ENCODE data around the gene ABHD15.

ABHD15 gene

GRCh38 chr17:29566473-29567303, at the start of gene ABHD15:
ABHD15 (minus strand) TSS chr17:29567037; CDS start chr17:29566966, 71 bp downstream.
- peak within 1 kb of the TSS; percentile 27 to 92 (median 80) for H3K27ac ChIP-seq
- H3K4me3 ChIP-seq = peak within 1 kb of the TSS; percentile 41 to 77 (median 66)

GRCh38 chr17:29615492-29616299, 48.9 kb upstream of the ABHD15 start:
- peak overlapping the region; percentile 4 to 44 (median 24) for H3K4me3 ChIP-seq
- H3K27ac ChIP-seq = peak overlapping the region in 9 of 21 experiments; percentile 3 to 79 (median 53)

GRCh38 chr17:29615048-29615385, 48.2 kb upstream of the ABHD15 start:
- Histone ChIP-seq H3K27ac (peak overlapping the region in 9 of 21 experiments; percentile 3 to 79 (median 53)), H3K4me3 (peak overlapping the region; percentile 4 to 44 (median 24))

GRCh38 chr17:29614349-29615047, 47.7 kb upstream of the ABHD15 start:
- Histone ChIP-seq H3K4me3 (peak overlapping the region in 1 of 7 experiments; percentile 35), H3K27ac (peak overlapping the region in 2 of 21 experiments; percentile 3 to 79)

GRCh38 chr17:29613856-29614255, 47.0 kb upstream of the ABHD15 start:
- peak overlapping the region in 2 of 21 experiments; percentile 24 to 63 for H3K27ac ChIP-seq
- peak overlapping the region in 6 of 7 experiments; percentile 16 to 32 (median 22) for H3K4me3 ChIP-seq

GRCh38 chr17:29613352-29613837, 46.6 kb upstream of the ABHD15 start:
- Histone ChIP-seq H3K27ac (peak overlapping the region in 5 of 21 experiments; percentile 15 to 63 (median 22)), H3K4me3 (peak overlapping the region in 6 of 7 experiments; percentile 16 to 32 (median 22))

- peak overlapping the region in 3 of 21 experiments; percentile 15 to 22 (median 17) for H3K27ac ChIP-seq
- peak overlapping the region in 6 of 7 experiments; percentile 16 to 32 (median 22) for H3K4me3 ChIP-seq
Measured at GRCh38 chr17:29612404-29613280, 45.8 kb upstream of the ABHD15 start.

- Histone ChIP-seq H3K4me3 (no peak overlapping the region), H3K27ac (no peak overlapping the region)
Measured at GRCh38 chr17:29612094-29612403, 45.2 kb upstream of the ABHD15 start.

GRCh38 chr17:29611351-29612093, 44.7 kb upstream of the ABHD15 start:
- Histone ChIP-seq H3K27ac (no peak overlapping the region), H3K4me3 (no peak overlapping the region)

- H3K27ac ChIP-seq = no peak overlapping the region
- no peak overlapping the region for H3K4me3 ChIP-seq
Measured at GRCh38 chr17:29610395-29610794, 43.6 kb upstream of the ABHD15 start.

GRCh38 chr17:29608986-29609385, 42.1 kb upstream of the ABHD15 start:
- Histone ChIP-seq H3K27ac (no peak overlapping the region), H3K4me3 (no peak overlapping the region)

GRCh38 chr17:29607557-29608195, 40.8 kb upstream of the ABHD15 start:
- Histone ChIP-seq H3K27ac (no peak overlapping the region), H3K4me3 (no peak overlapping the region)

- H3K27ac ChIP-seq = no peak overlapping the region
- H3K4me3 ChIP-seq = no peak overlapping the region
Measured at GRCh38 chr17:29603109-29603674, 36.4 kb upstream of the ABHD15 start.

GRCh38 chr17:29597361-29598172, 30.7 kb upstream of the ABHD15 start:
- H3K4me3 ChIP-seq = no peak overlapping the region
- no peak overlapping the region for H3K27ac ChIP-seq

- Histone ChIP-seq H3K27ac (peak overlapping the region in 2 of 21 experiments; percentile 25 to 30), H3K4me3 (no peak overlapping the region)
Measured at GRCh38 chr17:29596811-29597210, 30.0 kb upstream of the ABHD15 start.

GRCh38 chr17:29595943-29596774, 29.3 kb upstream of the ABHD15 start:
- H3K4me3 ChIP-seq = no peak overlapping the region
- H3K27ac ChIP-seq = peak overlapping the region in 3 of 21 experiments; percentile 1 to 42 (median 37)

All from skin epidermis (tissue), 12 donors.